Mesenchymal stem cell (in vitro differentiated cells and primary cell): ENCODE data around the gene WIPF2.

Experiments used
- DNase-seq: peaks from one replicate; pipeline ENCODE4 v3.0.0-alpha.2; 2013
- H2AFZ ChIP-seq: one replicate; pipeline ENCODE4 v1.6.1; 2013; ENCODE audit warnings: low read depth, mild to moderate bottlenecking, control low read depth, inconsistent platforms, low read length, moderate library complexity
- H2AK5ac ChIP-seq: 2 replicates; pipeline ENCODE4 v1.6.1; 2013; ENCODE audit warnings: low read length, moderate library complexity, mild to moderate bottlenecking, inconsistent platforms; ENCODE audit not compliant: severe bottlenecking
- H2BK120ac ChIP-seq: one replicate; pipeline ENCODE4 v1.6.1; 2013; ENCODE audit warnings: low read depth, mild to moderate bottlenecking, inconsistent platforms, low read length, moderate library complexity
- H2BK12ac ChIP-seq, 2 experiments: one replicate each; pipeline ENCODE4 v1.6.1; 2013; ENCODE audit warnings: inconsistent platforms in 2 of 2, low read length in 2 of 2, mild to moderate bottlenecking in 2 of 2, moderate library complexity in 2 of 2, control low read depth in 1 of 2
- H2BK15ac ChIP-seq: one replicate; pipeline ENCODE4 v1.6.1; 2013; ENCODE audit warnings: mild to moderate bottlenecking, low read depth, inconsistent platforms; ENCODE audit not compliant: poor library complexity, severe bottlenecking
- H2BK5ac ChIP-seq: 2 replicates; pipeline ENCODE4 v1.6.1; 2013; ENCODE audit warnings: low read depth, mild to moderate bottlenecking, low read length, control low read depth, inconsistent platforms; ENCODE audit not compliant: poor library complexity, severe bottlenecking
- H3K14ac ChIP-seq, 2 experiments: one replicate each; pipeline ENCODE4 v1.6.1; 2013; ENCODE audit warnings: inconsistent platforms in 2 of 2, low read length in 2 of 2, control low read depth in 1 of 2, mild to moderate bottlenecking in 1 of 2, moderate library complexity in 1 of 2
- H3K18ac ChIP-seq, 2 experiments: one replicate each; pipeline ENCODE4 v1.6.1; 2013; ENCODE audit warnings: inconsistent platforms in 2 of 2, low read length in 2 of 2, control low read depth in 1 of 2, low read depth in 1 of 2, mild to moderate bottlenecking in 1 of 2
- H3K23ac ChIP-seq, 2 experiments: one replicate each; pipeline ENCODE4 v1.6.1; 2013; ENCODE audit warnings: inconsistent platforms in 2 of 2, low read length in 2 of 2, mild to moderate bottlenecking in 2 of 2, moderate library complexity in 2 of 2, control low read depth in 1 of 2
- H3K27ac ChIP-seq: 2 replicates; pipeline ENCODE4 v1.5.1; 2013; ENCODE audit warnings: mild to moderate bottlenecking, moderate library complexity, low read length, control low read depth, inconsistent platforms; ENCODE audit not compliant: poor library complexity, severe bottlenecking
- H3K27me3 ChIP-seq, 2 experiments: 2 replicates each; pipeline versions ENCODE4 v1.6.1 to v1.7.0; 2013; ENCODE audit warnings: low read length in 2 of 2, mild to moderate bottlenecking in 2 of 2, moderate library complexity in 2 of 2, control low read depth in 1 of 2, inconsistent platforms in 1 of 2; ENCODE audit not compliant: control insufficient read depth in 1 of 2, insufficient read depth in 1 of 2
- H3K36me3 ChIP-seq, 2 experiments: 2 replicates each; pipeline versions ENCODE4 v1.6.1 to v1.7.0; 2013; ENCODE audit warnings: low read length in 2 of 2, control low read depth in 1 of 2, inconsistent platforms in 1 of 2, low read depth in 1 of 2, mild to moderate bottlenecking in 1 of 2; ENCODE audit not compliant: insufficient read depth in 2 of 2, control insufficient read depth in 1 of 2
- H3K4ac ChIP-seq, 2 experiments: one replicate each; pipeline ENCODE4 v1.6.1; 2013; ENCODE audit warnings: inconsistent platforms in 2 of 2, low read length in 2 of 2, mild to moderate bottlenecking in 2 of 2, moderate library complexity in 2 of 2, control low read depth in 1 of 2, low read depth in 1 of 2
- H3K4me1 ChIP-seq: 2 replicates; pipeline ENCODE4 v1.6.1; 2013; ENCODE audit warnings: low read depth, low read length, control low read depth; ENCODE audit not compliant: control insufficient read depth, insufficient read depth
- H3K4me2 ChIP-seq: 2 replicates; pipeline ENCODE4 v1.6.1; 2013; ENCODE audit warnings: low read length, mild to moderate bottlenecking, inconsistent platforms; ENCODE audit not compliant: poor library complexity, severe bottlenecking
- H3K4me3 ChIP-seq, 2 experiments: 2 replicates each; pipeline versions ENCODE4 v1.5.1 to v1.7.0; 2013; ENCODE audit warnings: low read length in 2 of 2, mild to moderate bottlenecking in 2 of 2, control low read depth in 1 of 2, low read depth in 1 of 2; ENCODE audit not compliant: insufficient read depth in 1 of 2
- H3K79me1 ChIP-seq: replicated peaks from 2 replicates; pipeline ENCODE4 v1.6.1; 2013; ENCODE audit warnings: mild to moderate bottlenecking, control low read depth, low read length, inconsistent platforms; ENCODE audit not compliant: poor library complexity, severe bottlenecking
- H3K9ac ChIP-seq: 2 replicates; pipeline ENCODE4 v1.7.0; 2013; ENCODE audit warnings: mild to moderate bottlenecking, low read length, moderate library complexity
- H3K9me3 ChIP-seq: 2 replicates; pipeline ENCODE4 v1.7.0; 2013; ENCODE audit warnings: mild to moderate bottlenecking, low read length; ENCODE audit not compliant: control insufficient read depth
- H4K8ac ChIP-seq: one replicate; pipeline ENCODE4 v1.6.1; 2013; ENCODE audit warnings: inconsistent platforms, mild to moderate bottlenecking, low read length, moderate library complexity
- H4K91ac ChIP-seq: one replicate; pipeline ENCODE4 v1.6.1; 2013; ENCODE audit warnings: mild to moderate bottlenecking, low read length, inconsistent platforms
- WGBS: methylation state at CpG from one replicate; pipeline ENCODE4 v1.1.7; 2013; ENCODE audit warnings: mixed read lengths; 5-methylcytosine and 5-hydroxymethylcytosine counted together

Gene WIPF2

DNA sequence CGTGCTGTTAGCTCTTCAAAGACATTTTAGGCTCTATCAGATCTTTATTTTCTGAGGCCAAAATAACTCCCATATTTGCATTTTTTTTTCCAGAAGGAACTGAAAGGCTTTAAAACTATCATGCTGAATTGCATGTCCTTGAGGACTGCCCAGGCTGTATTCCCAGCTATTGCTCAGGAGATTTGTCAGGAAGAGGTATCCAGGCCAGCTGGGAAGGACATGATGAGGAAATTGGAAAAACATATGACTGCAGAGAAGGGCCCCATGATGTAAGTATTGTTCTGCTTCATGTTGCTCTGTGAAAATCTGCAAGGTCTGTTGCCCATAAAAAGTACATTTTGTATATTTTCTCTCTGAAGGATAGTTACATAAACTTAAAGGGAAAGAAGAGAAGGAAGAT is 74.3 kb downstream of the WIPF2 start:
- Histone ChIP-seq H3K4ac (no peak overlapping the region), H3K79me1 (peaks cover 8% of the 10 kb centered on the region), H3K9me3 (no peaks in the 10 kb centered on the region)

GRCh38 chr17:40295488-40296436 is 76.7 kb downstream of the WIPF2 start:
- Histone ChIP-seq H2BK15ac (no peak overlapping the region), H3K9ac (no peak overlapping the region), H3K4ac (no peak overlapping the region), H2AFZ (no peak overlapping the region), H2BK120ac (no peak overlapping the region), H3K4me1 (peaks cover 1% of the 10 kb centered on the region), H3K27me3 (no peaks in the 10 kb centered on the region), H3K9me3 (no peaks in the 10 kb centered on the region), H3K79me1 (peaks cover 7% of the 10 kb centered on the region), H2BK5ac (no peak overlapping the region), H4K91ac (no peak overlapping the region), H2BK12ac (no peak overlapping the region), H3K18ac (no peak overlapping the region), H3K14ac (no peak overlapping the region), H3K36me3 (peaks cover 5 to 21% of the 10 kb centered on the region in 2 experiments), H3K27ac (no peak overlapping the region), H2AK5ac (no peak overlapping the region), H4K8ac (no peak overlapping the region), H3K4me3 (no peak overlapping the region), H3K23ac (no peak overlapping the region), H3K4me2 (no peak overlapping the region)
- no peak for DNase-seq
- WGBS, result 90% methylated on average over 4 of the region's 5 CpGs

More for the DNA sequence above, 74.3 kb downstream of the WIPF2 start:
- no peak overlapping the region for H3K18ac ChIP-seq
- no peak overlapping the region for H2AFZ ChIP-seq
- H2AK5ac ChIP-seq, result no peak overlapping the region
- 100% methylated on average over 1 of the region's 1 CpG for WGBS
- H2BK12ac ChIP-seq, result no peak overlapping the region
- peak; percentile 32 for DNase-seq
- no peak overlapping the region for H4K91ac ChIP-seq
- no peak overlapping the region for H4K8ac ChIP-seq
- H2BK5ac ChIP-seq, result no peak overlapping the region
- no peaks in the 10 kb centered on the region for H3K27me3 ChIP-seq
- no peak overlapping the region for H2BK120ac ChIP-seq
- H3K23ac ChIP-seq, result no peak overlapping the region
- peaks cover 5 to 15% of the 10 kb centered on the region in 2 experiments for H3K36me3 ChIP-seq
- peak overlapping the region in 1 of 2 experiments; percentile 31 for H3K4me3 ChIP-seq
- peak overlapping the region; percentile 58 for H3K9ac ChIP-seq
- H3K27ac ChIP-seq, result no peak overlapping the region
- no peak overlapping the region for H3K4me2 ChIP-seq
- no peak overlapping the region for H3K14ac ChIP-seq
- peaks cover 1% of the 10 kb centered on the region for H3K4me1 ChIP-seq
- H2BK15ac ChIP-seq, result no peak overlapping the region

DNA sequence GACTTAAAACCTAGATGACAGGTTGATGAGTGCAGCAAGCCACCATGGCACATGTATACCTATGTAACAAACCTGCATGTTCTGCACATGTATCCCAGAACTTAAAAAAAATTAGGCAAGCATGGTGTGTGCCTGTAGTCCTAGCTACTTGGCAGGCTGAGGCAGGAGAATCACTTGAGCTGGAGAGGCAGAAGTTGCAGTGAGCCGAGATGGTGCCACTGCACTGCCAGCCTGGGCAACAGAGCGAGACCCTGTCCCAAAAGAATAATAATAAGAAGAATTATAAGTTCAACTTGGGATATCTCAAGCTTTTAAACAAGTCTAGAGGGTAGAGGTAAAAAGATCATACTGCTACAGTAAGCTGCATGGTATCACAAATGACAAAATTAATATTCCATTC is 78.4 kb downstream of the WIPF2 start:
- H2AK5ac ChIP-seq, result no peak overlapping the region
- no peak overlapping the region for H4K91ac ChIP-seq
- no peak overlapping the region for H2BK5ac ChIP-seq
- H4K8ac ChIP-seq, result no peak overlapping the region
- H2BK120ac ChIP-seq, result no peak overlapping the region
- no CpG with 5 or more reads among the region's 2 CpGs for WGBS
- H3K4me3 ChIP-seq, result no peak overlapping the region
- H2BK12ac ChIP-seq, result no peak overlapping the region
- H3K4me2 ChIP-seq, result no peak overlapping the region
- H3K79me1 ChIP-seq, result peaks cover 4% of the 10 kb centered on the region
- H3K4me1 ChIP-seq, result peaks cover 1% of the 10 kb centered on the region
- no peak overlapping the region for H2BK15ac ChIP-seq
- no peak overlapping the region for H3K23ac ChIP-seq
- H3K27me3 ChIP-seq, result no peaks in the 10 kb centered on the region
- H3K9ac ChIP-seq, result peak overlapping the region; percentile 2
- no peak overlapping the region for H3K14ac ChIP-seq
- no peak overlapping the region for H3K27ac ChIP-seq
- no peak overlapping the region for H3K18ac ChIP-seq
- no peak overlapping the region for H2AFZ ChIP-seq
- no peak overlapping the region for H3K4ac ChIP-seq
- H3K36me3 ChIP-seq, result peaks cover 3 to 32% of the 10 kb centered on the region in 2 experiments
- no peaks in the 10 kb centered on the region for H3K9me3 ChIP-seq
- DNase-seq, result no peak

DNA sequence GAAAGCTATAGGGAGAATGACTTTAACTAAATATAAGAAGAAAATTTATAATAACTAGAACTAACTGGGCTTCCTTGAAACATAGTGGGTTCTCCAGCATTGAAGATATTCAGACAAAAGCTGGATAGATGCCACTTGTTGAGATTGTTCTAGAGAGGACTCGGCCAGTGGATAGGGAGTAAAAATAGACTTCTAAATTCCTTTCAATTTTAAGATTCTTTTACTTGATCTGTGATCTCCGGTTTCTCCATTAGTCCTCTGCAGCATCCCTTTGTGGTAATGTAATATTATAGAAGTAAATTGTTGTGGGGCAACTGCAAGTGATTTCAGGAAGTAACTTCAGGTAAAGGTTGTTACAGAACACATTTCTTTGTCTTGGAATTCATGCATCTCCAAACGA is 79.6 kb downstream of the WIPF2 start:
- 92% methylated on average over 2 of the region's 3 CpGs for WGBS
- Histone ChIP-seq H2BK15ac (no peak overlapping the region), H3K4me2 (no peak overlapping the region), H3K27ac (no peak overlapping the region), H3K9ac (peak overlapping the region; percentile 1), H3K79me1 (peaks cover 4% of the 10 kb centered on the region), H4K8ac (no peak overlapping the region), H2AK5ac (no peak overlapping the region), H3K23ac (no peak overlapping the region), H3K14ac (no peak overlapping the region), H3K18ac (no peak overlapping the region), H2AFZ (no peak overlapping the region), H3K36me3 (peaks cover 3 to 32% of the 10 kb centered on the region in 2 experiments), H3K9me3 (no peaks in the 10 kb centered on the region), H2BK120ac (no peak overlapping the region), H2BK12ac (no peak overlapping the region), H3K27me3 (no peaks in the 10 kb centered on the region), H3K4ac (no peak overlapping the region), H3K4me1 (peaks cover 5% of the 10 kb centered on the region), H2BK5ac (no peak overlapping the region), H4K91ac (no peak overlapping the region), H3K4me3 (no peak overlapping the region)
- no peak for DNase-seq
